Measurements from ENCODE around the gene ELAVL3.

ELAVL3 gene

DNA sequence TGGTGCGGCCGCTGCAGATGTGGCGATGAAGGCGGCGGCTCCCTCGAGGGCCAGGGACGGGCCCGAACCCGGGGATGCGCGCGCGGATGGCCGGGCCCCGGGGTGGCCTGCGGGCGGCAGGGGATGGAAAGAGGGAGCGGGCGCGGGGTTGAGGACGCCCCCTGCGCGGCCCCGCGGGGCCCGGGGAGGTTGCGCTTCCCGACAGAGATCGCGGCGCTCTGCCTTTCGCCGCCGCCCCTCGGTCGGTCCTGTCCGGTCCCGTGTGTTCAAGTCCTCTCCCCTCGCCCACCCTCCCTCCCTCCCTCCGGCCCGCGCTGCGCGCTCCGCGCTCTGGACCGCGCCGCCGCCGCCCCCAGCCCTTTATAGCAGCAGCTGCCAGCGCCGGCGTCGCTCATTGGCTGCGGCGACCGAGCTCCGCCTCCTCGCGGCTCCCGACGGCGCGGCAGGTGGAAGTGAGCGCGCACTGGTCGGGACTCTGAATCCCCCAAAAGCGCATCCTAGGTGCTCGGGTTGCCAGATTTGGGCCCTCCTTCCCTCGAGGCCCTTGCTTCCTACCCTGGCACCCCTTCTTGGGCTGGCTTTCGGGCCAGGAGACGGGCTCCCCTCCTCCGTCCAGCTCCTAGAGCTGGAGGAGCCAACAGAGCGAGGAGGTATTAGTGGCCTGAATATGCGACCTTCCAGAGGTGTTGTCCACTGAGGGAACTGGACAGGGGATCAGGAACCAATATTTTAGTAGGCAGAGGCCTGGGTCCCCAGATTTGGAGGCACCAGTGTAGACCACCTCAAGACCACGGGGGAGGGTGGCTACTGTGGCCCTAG, at the start of gene ELAVL3:
Gene ELAVL3, minus strand, starts transcription at position 332 of the 819 bp plus-strand sequence. CDS start 438 bp downstream, outside the sequence.
- no peak for DNase-seq (ENCODE audit: low read depth)

GRCh38 chr19:11530432-11530831, 49.6 kb upstream of the ELAVL3 start:
- DNase-seq (ENCODE audit: low read depth): no peak

GRCh38 chr19:11528551-11529341, 47.9 kb upstream of the ELAVL3 start, which contains the start of gene ECSIT:
ECSIT (minus strand) TSS chr19:11529134; CDS start chr19:11519170, 9,964 bp downstream.
- DNase-seq (ENCODE audit: low read depth): peak; percentile 88

DNA sequence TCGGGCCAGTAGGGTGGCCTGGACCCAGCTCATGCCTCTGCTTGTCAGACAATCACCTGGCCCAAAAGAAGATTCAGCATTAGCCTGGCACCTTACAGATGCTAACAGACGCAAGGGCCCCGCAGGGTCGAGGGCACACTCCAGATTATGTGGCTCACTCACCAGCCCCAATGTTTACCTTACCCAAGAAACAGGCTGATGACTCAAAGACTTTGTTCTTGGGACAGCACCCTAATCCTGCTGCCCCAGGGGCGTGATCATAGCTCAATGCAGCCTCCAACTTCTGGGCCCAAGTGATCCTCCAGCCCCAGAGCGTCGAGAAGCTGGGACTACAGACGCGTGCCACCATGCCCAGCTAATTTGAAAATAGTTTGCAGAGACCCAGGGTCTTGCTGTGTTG, 38.3 kb upstream of the ELAVL3 start:
- DNase-seq (ENCODE audit: low read depth): no peak

DNA sequence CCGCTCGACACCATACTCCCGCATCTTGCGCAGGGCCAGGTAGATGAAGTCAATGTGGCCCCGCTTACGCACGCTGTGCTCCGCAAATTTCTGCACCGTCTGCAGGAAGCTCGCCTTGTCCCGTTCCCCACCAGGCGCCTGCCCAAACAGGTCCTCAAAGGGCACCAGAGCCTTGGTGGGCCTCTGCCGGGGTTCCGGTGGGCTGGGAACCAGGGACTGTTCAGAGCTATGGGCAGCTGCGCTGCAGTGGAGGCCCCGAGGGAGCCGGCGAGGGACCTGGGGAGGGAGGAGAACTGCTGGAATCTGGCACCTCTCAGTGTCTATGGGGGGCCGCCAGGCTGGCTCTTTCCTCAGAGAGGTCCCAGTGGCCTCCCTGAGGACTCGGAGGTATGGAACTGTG, 33.1 kb upstream of the ELAVL3 start:
- DNase-seq (ENCODE audit: low read depth): no peak

GRCh38 chr19:11510444-11510843, 29.6 kb upstream of the ELAVL3 start:
- DNase-seq (ENCODE audit: low read depth): no peak

GRCh38 chr19:11507370-11508078, 26.7 kb upstream of the ELAVL3 start:
- no peak for DNase-seq (ENCODE audit: low read depth)

DNA sequence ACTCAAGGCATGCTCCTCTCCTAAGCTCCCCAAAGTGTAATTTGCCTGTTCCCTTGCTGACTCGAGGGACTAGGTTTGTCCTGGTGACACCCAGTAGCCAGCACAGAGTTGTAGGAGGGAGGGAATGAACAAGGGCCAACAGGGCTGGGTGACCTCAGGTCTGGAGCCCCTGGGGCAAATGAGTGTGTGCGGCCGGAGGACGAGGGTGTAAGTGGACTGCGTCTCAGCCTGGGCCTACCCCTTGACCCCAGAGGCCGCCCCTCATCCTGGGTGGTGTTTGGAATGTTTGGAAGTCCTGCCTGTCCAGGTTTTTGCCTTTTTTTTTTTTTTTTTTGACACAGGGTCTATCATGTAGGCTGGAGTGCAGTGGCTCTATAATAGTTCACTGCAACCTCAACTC, 26.1 kb upstream of the ELAVL3 start:
- no peak for DNase-seq (ENCODE audit: low read depth)

GRCh38 chr19:11506101-11506555, 25.3 kb upstream of the ELAVL3 start:
- no peak for DNase-seq (ENCODE audit: low read depth)

DNA sequence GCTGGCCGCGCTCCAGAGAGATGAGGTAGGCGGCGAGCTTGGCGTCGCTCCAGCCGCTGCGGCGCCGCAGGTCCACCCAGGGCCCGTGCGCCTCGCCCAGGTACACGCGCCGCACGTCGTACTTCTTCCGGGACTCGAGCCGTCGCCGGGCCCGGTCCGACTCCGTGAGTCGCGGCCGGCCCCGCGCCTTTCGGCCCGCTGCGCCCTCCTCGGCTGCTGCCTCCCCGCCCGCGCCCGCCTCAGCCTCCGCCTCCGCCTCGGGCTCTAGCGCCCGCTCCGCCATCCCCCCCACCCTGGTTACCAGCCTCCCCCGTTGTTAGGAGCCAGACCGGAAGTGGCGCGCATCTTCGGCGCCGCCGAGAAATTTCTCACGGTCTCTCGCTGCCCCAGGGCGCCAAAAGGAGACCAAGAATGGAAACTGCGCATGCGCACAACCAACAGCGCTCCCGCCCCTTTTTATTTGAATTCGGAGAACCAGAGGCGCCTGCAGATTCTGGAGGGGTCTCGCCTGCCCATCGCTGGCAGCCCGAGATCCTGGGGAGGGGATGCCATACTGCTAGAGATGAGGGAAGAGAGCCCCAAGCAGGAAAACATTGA, 24.8 kb upstream of the ELAVL3 start, which contains the start of gene ZNF653:
Gene ZNF653, minus strand, starts transcription at position 336 of the 597 bp plus-strand sequence. Its CDS starts 53 bp downstream, at position 283.
- peak; percentile 92 for DNase-seq (ENCODE audit: low read depth)

DNA sequence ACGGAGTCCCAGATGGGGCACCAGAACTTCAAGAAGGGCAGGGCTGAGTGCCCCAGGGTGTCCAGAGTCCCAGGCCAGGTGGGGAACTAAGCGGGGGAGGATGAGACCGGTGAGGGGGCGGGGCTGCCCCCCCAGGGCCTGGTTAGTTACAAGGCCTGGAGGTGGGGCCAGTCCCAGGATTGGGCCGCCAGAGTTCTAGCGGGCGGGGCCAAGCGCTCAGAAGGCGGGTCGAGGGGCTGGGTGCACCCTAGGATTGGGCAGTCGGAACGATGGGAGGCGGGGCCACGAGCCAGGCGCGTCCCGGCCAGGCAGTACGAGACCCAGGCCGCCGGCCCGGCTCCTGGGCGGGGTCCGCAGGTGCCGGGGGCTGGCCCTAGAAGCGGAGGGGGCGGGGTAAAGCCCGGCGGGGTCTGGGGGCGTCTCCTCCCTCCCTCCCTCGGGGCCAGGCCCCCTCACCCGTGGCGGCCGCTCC, 24.2 kb upstream of the ELAVL3 start:
- DNase-seq (ENCODE audit: low read depth): peak; percentile 91

- no peak for DNase-seq (ENCODE audit: low read depth)
Measured at GRCh38 chr19:11504502-11505031, 23.7 kb upstream of the ELAVL3 start.

DNA sequence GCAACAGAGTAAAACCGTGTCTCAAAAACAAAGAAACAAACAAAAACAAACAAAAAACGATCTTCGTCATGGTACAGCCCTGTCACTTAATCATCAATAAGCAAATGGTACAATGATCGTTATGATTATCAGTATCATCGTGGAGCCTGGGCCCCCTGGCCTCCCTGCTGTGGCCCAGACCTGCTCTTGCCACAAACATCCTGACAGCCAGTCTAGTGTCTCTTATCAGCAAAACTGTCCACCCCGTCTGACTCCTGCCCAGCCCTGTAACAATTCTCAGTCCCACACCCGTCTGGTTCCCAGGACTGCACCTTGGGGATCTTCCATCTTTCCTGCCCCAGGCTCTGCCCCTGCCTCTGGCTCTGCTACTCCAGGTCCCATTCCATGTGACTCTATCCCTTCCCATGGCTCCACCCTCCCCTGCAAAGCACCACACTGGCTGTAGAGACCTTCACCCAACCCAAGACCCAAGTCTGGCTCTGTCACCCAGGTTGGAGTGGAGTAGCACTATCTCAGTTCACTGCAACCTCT, 19.1 kb upstream of the ELAVL3 start:
- no peak for DNase-seq (ENCODE audit: low read depth)

GRCh38 chr19:11499220-11499726, 18.4 kb upstream of the ELAVL3 start:
- no peak for DNase-seq (ENCODE audit: low read depth)

DNA sequence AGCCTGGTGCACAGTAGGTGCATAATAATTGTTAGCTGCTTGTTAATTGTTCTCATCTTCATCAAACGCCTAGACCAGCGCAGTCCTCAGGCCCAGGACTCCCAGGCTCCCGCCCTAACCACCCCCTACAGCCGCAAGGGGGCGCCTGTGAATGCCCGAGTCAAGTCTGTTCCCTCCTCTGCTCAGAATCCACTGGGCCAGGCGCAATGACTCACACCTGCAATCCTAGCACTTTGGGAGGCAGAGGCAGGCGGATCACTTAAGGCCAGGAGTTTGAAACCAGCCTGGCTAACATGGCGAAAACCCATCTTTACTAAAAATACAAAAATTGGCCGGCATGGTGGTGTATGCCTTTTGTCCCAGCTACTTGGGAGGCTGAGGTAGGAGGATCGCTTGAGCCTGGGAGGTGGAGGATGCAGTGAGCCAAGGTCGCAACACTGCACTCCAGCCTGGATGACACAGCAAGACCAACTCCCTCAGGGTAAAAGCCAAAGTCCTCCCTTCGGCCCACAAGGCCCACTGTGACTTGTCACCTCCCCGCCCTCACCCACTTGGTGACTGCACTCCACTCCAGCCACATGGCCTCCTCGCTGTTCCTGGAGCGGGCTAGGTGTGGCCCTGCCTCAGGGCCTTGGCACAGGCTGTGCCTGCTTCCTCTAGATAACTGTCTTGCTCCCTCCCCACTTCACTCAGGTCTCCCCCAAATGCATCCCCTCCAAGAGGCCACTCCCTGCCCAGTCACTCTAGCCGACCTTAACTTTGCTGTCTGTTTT, 15.7 kb upstream of the ELAVL3 start:
- peak; percentile 36 for DNase-seq (ENCODE audit: low read depth)

GRCh38 chr19:11495885-11496284, 15.0 kb upstream of the ELAVL3 start:
- DNase-seq (ENCODE audit: low read depth): no peak

DNA sequence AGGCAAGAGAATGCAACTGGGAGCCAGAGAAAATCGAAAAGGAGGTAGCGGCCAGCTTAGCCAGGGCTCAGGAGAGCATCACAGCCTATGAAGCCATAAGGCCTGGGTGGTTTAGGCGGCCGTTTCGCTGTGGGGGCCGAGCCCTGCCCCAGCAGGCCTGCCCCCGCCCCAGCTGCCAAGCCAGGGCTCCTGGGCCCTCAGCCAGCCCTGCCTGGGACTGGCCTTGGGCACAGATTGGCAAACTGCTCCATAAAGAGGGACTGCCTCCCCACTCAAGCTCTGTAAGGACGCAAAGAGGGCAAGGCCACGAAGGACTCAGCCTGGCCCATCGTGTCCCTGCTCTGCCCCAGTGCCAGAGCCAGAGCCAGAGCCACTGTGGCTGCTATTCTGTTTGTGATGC, 14.6 kb upstream of the ELAVL3 start:
- DNase-seq (ENCODE audit: low read depth): no peak

- DNase-seq (ENCODE audit: low read depth): no peak
Measured at GRCh38 chr19:11494634-11495285, 13.9 kb upstream of the ELAVL3 start.

GRCh38 chr19:11489378-11489777, 8.5 kb upstream of the ELAVL3 start:
- no peak for DNase-seq (ENCODE audit: low read depth)

Data from activated gamma-delta T cell treated with anti-CD3 and anti-CD28 coated beads, Interleukin-2, amount 50 U/mL, for 16 hours (primary cell).